ENCODE data around the gene EIF1AX.

DNA sequence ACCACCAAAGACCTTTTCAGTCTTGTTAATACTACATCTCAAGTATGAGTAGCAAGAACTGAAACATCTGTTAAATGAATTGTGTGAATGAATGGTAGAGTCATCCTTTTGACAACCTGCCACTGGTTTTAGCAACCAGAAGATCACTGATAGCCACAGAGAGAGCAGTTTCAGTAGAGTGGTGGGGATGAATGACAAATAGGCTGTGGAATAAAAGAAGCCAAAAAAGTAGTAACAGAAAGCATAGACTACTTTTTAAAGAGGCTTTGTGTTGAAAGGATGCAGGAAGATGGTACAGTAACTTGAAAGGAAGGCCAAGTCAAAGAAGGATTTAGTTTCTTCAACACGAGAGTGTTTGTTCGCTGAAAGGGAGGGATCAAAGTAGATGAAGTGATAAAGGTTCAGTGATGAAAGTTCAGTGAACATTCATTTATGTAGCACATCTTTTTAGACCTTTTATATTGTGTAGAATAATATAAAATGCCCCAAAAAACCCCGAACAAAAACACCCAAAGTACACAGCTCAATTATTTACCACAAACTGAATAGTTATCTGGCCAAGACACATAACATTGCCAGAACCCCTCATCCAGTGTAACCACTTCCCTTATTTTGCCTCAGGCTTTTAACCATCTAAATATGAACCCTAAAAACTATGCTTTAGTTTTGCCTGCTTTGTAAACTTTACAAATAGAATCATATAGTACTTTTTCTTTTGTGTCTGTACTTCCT is 40.1 kb upstream of the EIF1AX start:
- TF ChIP-seq, protein P1, sequence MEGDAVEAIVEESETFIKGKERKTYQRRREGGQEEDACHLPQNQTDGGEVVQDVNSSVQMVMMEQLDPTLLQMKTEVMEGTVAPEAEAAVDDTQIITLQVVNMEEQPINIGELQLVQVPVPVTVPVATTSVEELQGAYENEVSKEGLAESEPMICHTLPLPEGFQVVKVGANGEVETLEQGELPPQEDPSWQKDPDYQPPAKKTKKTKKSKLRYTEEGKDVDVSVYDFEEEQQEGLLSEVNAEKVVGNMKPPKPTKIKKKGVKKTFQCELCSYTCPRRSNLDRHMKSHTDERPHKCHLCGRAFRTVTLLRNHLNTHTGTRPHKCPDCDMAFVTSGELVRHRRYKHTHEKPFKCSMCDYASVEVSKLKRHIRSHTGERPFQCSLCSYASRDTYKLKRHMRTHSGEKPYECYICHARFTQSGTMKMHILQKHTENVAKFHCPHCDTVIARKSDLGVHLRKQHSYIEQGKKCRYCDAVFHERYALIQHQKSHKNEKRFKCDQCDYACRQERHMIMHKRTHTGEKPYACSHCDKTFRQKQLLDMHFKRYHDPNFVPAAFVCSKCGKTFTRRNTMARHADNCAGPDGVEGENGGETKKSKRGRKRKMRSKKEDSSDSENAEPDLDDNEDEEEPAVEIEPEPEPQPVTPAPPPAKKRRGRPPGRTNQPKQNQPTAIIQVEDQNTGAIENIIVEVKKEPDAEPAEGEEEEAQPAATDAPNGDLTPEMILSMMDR (IDR thresholded peaks at IDR 0.05; ENCODE audit: borderline replicate concordance, extremely low read depth, low read length, poor library complexity, severe bottlenecking), result no peak
- TF ChIP-seq EZH2 (IDR thresholded peaks at IDR 0.05; ENCODE audit: borderline replicate concordance, low read depth, low read length, severe bottlenecking), result no peak

All from DND-41 (cell line).